Left ventricle myocardium inferior (tissue), 1 donor: ENCODE data around the gene AARS2. TPM values are rescaled to one million over a fixed set of nuclear protein-coding genes. Genes with fewer than 3 reads are reported as not detected.
"Not testable (repeated sequence)": the region's sequence is repeated elsewhere in the genome, so short reads cannot be mapped to it uniquely, and the experiment has no call there.

Source experiments
- DNase-seq: peaks from one replicate; pipeline ENCODE4 v3.0.0-alpha.2; 2020
- H3K27ac ChIP-seq: fragments of 200-600 bp; replicated peaks from 2 replicates; pipeline ENCODE4 v1.8.0; 2021
- H3K27me3 ChIP-seq: fragments of 200-600 bp; 2 replicates; pipeline ENCODE4 v1.8.0; 2021; ENCODE audit warnings: low read depth
- H3K36me3 ChIP-seq: fragments of 200-600 bp; 2 replicates; pipeline ENCODE4 v1.8.0; 2021
- H3K4me1 ChIP-seq: fragments of 200-600 bp; 2 replicates; pipeline ENCODE4 v1.8.0; 2021
- H3K4me3 ChIP-seq: fragments of 200-600 bp; 2 replicates; pipeline ENCODE4 v1.8.0; 2021; ENCODE audit warnings: mild to moderate bottlenecking, moderate library complexity
- H3K9me3 ChIP-seq: fragments of 200-600 bp; replicated peaks from 2 replicates; pipeline ENCODE4 v1.8.0; 2021
- CTCF ChIP-seq: fragments of 200-600 bp; IDR thresholded peaks from 2 replicates; pipeline ENCODE4 v1.8.0; 2021; ENCODE audit warnings: antibody characterized with exemption, mild to moderate bottlenecking, borderline replicate concordance
- intact Hi-C: fragments of 100-400 bp; cut with micrococcal nuclease; formaldehyde crosslinking; loops from one replicate; pipeline ENCODE4 v1.11.0; 2022
- total RNA-seq: library from RNA; stranded (reverse); fragmentation: NEBNext Ultra II Directional; extraction: Animal tissue kit (Norgen Biotek cat#: 25700); gene quantifications from one replicate; pipeline ENCODE4 v1.2.1, GENCODE V29; 2021
- donor health status: DM: no; HTN: yes; CAD: no; lungs with severe emphysema.

The AARS2 gene
- total RNA-seq, 1 donor from 2014 or later, result 10.6 TPM

- TF ChIP-seq CTCF, result no peak
- Histone ChIP-seq H3K4me1 (no peaks in the 10 kb centered on the region), H3K9me3 (no peaks in the 10 kb centered on the region), H3K27me3 (peaks cover 17% of the 10 kb centered on the region), H3K4me3 (no peak overlapping the region), H3K36me3 (no peaks in the 10 kb centered on the region), H3K27ac (no peak overlapping the region)
- intact Hi-C loops, result no loop called here
- no peak for DNase-seq
Measured at GRCh38 chr6:44353336-44353735, 40.2 kb upstream of the AARS2 start.

DNA sequence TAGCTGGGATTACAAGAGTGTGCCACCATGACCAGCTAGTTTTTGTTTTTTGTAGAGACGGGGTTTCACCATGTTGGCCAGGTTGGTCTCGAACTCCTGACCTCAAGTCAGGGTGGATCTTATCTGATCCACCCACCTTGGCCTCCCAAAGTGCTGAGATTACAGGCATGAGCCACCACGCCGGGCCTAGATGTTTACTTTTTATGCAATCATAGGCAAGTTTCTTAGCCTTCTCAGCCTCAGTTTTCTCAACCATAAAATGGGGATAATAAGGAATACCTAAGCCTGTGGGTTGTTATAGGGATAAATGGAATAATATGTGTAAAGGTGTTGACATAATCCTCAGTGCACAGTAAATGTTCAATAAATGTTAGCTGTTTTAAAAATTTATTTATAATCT lies 39.1 kb upstream of the AARS2 start:
- DNase-seq, result no peak
- Histone ChIP-seq H3K4me1 (no peaks in the 10 kb centered on the region), H3K9me3 (no peaks in the 10 kb centered on the region), H3K27me3 (peaks cover 9% of the 10 kb centered on the region), H3K27ac (no peak overlapping the region), H3K4me3 (no peak overlapping the region), H3K36me3 (no peaks in the 10 kb centered on the region)
- TF ChIP-seq CTCF, result no peak
- intact Hi-C loops, result no loop called here

DNA sequence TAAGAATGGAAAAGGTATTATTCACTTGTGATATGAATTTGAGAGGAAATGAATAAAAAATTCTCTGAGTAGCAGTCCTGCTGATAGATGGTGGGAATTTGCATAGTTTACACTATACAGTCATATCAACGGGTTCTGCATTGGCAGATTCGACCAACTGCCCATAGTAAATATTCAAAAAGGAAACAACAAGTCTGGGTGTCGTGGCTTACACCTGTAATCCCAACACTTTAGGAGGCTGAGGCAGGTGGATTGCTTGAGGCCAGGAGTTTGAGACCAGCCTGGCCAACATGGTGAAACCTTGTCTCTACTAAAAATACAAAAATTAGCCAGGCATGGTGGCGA lies 37.5 kb upstream of the AARS2 start:
- H3K9me3 ChIP-seq, H3K36me3 ChIP-seq, DNase-seq, H3K4me1 ChIP-seq, H3K27ac ChIP-seq, intact Hi-C loops, H3K4me3 ChIP-seq: not testable (repeated sequence)
- H3K27me3 ChIP-seq, result peaks cover 11% of the 10 kb centered on the region

DNA sequence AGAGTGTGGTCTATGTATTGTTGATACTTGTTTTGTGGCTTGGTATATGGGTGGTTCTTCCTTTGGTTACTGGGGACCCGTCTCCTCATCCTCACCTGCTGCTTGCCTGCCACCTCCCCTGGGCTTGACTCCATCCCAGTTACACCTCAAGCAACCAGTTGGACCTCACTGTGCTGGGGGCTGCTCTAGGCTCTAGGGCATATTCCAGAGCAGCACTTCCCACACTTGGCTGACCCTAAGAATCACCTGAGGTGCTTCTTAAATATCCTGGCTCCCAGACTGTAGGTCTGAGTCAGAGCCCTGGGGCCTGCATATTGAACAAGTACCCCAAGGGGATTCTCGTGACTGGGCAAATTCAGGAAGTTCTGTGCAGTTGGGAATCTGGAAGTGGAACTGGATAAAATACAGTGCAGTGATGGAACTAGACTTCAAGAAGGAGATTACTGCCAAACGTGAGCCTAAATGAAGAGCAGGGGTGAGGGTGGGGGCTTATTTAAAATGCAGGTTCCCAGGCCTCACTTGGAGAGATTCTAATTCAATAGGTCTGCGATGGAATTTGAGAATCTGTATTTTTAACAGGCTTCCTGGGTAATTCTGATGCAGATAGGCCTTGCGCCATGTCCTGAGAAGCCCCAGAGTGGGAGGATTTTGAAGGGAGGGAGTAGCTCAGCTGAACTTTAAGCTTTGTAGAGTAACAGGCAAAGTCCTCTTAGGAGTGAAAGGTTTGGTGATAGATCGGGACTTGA lies 36.9 kb upstream of the AARS2 start:
- no peak for DNase-seq
- Histone ChIP-seq H3K27me3 (peaks cover 13% of the 10 kb centered on the region), H3K27ac (no peak overlapping the region), H3K4me3 (no peak overlapping the region), H3K9me3 (no peaks in the 10 kb centered on the region), H3K4me1 (no peaks in the 10 kb centered on the region), H3K36me3 (no peaks in the 10 kb centered on the region)
- TF ChIP-seq CTCF, result no peak
- intact Hi-C loops, result no loop called here

GRCh38 chr6:44346818-44347217 lies 33.7 kb upstream of the AARS2 start:
- intact Hi-C loops, H3K27ac ChIP-seq, H3K36me3 ChIP-seq, H3K9me3 ChIP-seq, DNase-seq, H3K4me3 ChIP-seq: not testable (repeated sequence)
- H3K27me3 ChIP-seq, result peaks cover 34% of the 10 kb centered on the region
- H3K4me1 ChIP-seq, result peaks cover 11% of the 10 kb centered on the region

GRCh38 chr6:44342489-44342888 lies 29.3 kb upstream of the AARS2 start, which contains the start of gene SPATS1:
Gene SPATS1 (plus strand): TSS chr6:44342650. CDS start chr6:44343096, 446 bp downstream.
- DNase-seq, result peak; percentile 26
- Histone ChIP-seq H3K27ac (no peak within 1 kb of the TSS), H3K4me3 (peak within 1 kb of the TSS; percentile 60), H3K27me3 (peaks cover 34% of the 10 kb centered on the region), H3K9me3 (no peaks in the 10 kb centered on the region), H3K36me3 (no peaks in the 10 kb centered on the region), H3K4me1 (peaks cover 11% of the 10 kb centered on the region)
- intact Hi-C loops, result no loop called here
- no peak for TF ChIP-seq CTCF
